DOHH2 (cell line): ENCODE measurements around the gene RAPGEF1.

Experiments
- H3F3A ChIP-seq: fragments of 200-600 bp; sonication (generic), shearing (Covaris generic); 2 replicates; pipeline ENCODE4 v1.6.0; 2016; ENCODE audit warnings: antibody characterized with exemption, mild to moderate bottlenecking; ENCODE audit not compliant: control insufficient read depth, insufficient read depth
- H3K27ac ChIP-seq: fragments of 200-600 bp; sonication (generic); 2 replicates; pipeline ENCODE4 v1.5.1; 2014; ENCODE audit warnings: low read depth, mild to moderate bottlenecking, low read length, moderate library complexity
- H3K27me3 ChIP-seq: fragments of 200-600 bp; sonication (generic); 2 replicates; pipeline ENCODE4 v1.6.1; 2014; ENCODE audit warnings: mild to moderate bottlenecking, low read length, mixed read lengths; ENCODE audit not compliant: control insufficient read depth
- H3K36me3 ChIP-seq: fragments of 200-600 bp; sonication (generic); 2 replicates; pipeline ENCODE4 v1.6.1; 2014; ENCODE audit warnings: mild to moderate bottlenecking, low read length, moderate library complexity, mixed read lengths; ENCODE audit not compliant: control insufficient read depth
- H3K4me1 ChIP-seq: fragments of 200-600 bp; sonication (generic); 2 replicates; pipeline ENCODE4 v1.6.1; 2014; ENCODE audit warnings: mild to moderate bottlenecking, low read length, mixed read lengths; ENCODE audit not compliant: control insufficient read depth
- H3K4me2 ChIP-seq: fragments of 200-600 bp; sonication (generic); 2 replicates; pipeline ENCODE4 v1.6.0; 2014; ENCODE audit warnings: mild to moderate bottlenecking, low read length, moderate library complexity
- H3K4me3 ChIP-seq: fragments of 200-600 bp; sonication (generic); 2 replicates; pipeline ENCODE4 v1.5.1; 2014; ENCODE audit warnings: mild to moderate bottlenecking, low read length, mixed read lengths
- H3K79me2 ChIP-seq: fragments of 200-600 bp; sonication (generic); 2 replicates; pipeline ENCODE4 v1.6.1; 2014; ENCODE audit warnings: mild to moderate bottlenecking, low read length, mixed read lengths; ENCODE audit not compliant: control insufficient read depth
- H3K9me2 ChIP-seq: fragments of 200-600 bp; sonication (generic); replicated peaks from 2 replicates; pipeline ENCODE4 v1.6.1; 2014; ENCODE audit warnings: mild to moderate bottlenecking, low read length, mixed read lengths; ENCODE audit not compliant: control insufficient read depth
- H3K9me3 ChIP-seq: fragments of 200-600 bp; sonication (generic); 2 replicates; pipeline ENCODE4 v1.6.1; 2014; ENCODE audit warnings: antibody characterized with exemption, low read length, mixed read lengths; ENCODE audit not compliant: control insufficient read depth, insufficient read depth
- H4K20me1 ChIP-seq: fragments of 200-600 bp; sonication (generic); 2 replicates; pipeline ENCODE4 v1.6.0; 2014; ENCODE audit warnings: low read depth, mild to moderate bottlenecking, antibody characterized with exemption, low read length, moderate library complexity; ENCODE audit not compliant: control insufficient read depth, insufficient read depth
- CTCF ChIP-seq: fragments of 200-600 bp; sonication (generic); IDR thresholded peaks from one replicate; pipeline ENCODE4 v1.5.1; 2014; ENCODE audit warnings: antibody characterized with exemption, mild to moderate bottlenecking, low read depth, low read length; ENCODE audit not compliant: poor library complexity, severe bottlenecking
- EZH2phosphoT487 ChIP-seq: fragments of 200-600 bp; sonication (generic); IDR thresholded peaks from 2 replicates; pipeline ENCODE4 v1.6.1; 2017; ENCODE audit warnings: borderline replicate concordance, mild to moderate bottlenecking, antibody characterized with exemption, low read length, moderate library complexity, mixed read lengths

The RAPGEF1 gene

GRCh38 chr9:131739959-131740648 lies at the start of gene RAPGEF1:
RAPGEF1 (minus strand) TSS chr9:131740076; CDS start chr9:131739830, 246 bp downstream.
- Histone ChIP-seq H4K20me1 (0 out of 2 replicates have a peak, but pooled peaks cover 4% of the 10 kb centered on the region), H3K9me3 (no peaks in the 10 kb centered on the region), H3K4me1 (peaks cover 80% of the 10 kb centered on the region), H3K79me2 (peaks cover 43% of the 10 kb centered on the region), H3K4me2 (peak within 1 kb of the TSS; percentile 77), H3K27ac (peak within 1 kb of the TSS; percentile 96), H3F3A (peaks cover 4% of the 10 kb centered on the region), H3K27me3 (no peaks in the 10 kb centered on the region), H3K9me2 (no peaks in the 10 kb centered on the region), H3K36me3 (peaks cover 35% of the 10 kb centered on the region), H3K4me3 (peak within 1 kb of the TSS; percentile 92)
- TF ChIP-seq EZH2phosphoT487: no peak
- peak; percentile 70 for TF ChIP-seq CTCF

- Histone ChIP-seq H3K27ac (no peak overlapping the region), H3K4me3 (no peak overlapping the region), H3K27me3 (peaks cover 3% of the 10 kb centered on the region; the same call in 1 of the 2 replicates), H4K20me1 (no peaks in the 10 kb centered on the region), H3K36me3 (no peaks in the 10 kb centered on the region), H3K4me1 (no peaks in the 10 kb centered on the region), H3K79me2 (no peaks in the 10 kb centered on the region), H3K4me2 (no peak overlapping the region), H3F3A (no peaks in the 10 kb centered on the region), H3K9me2 (no peaks in the 10 kb centered on the region), H3K9me3 (no peaks in the 10 kb centered on the region)
- TF ChIP-seq EZH2phosphoT487: no peak
- TF ChIP-seq CTCF: no peak
These were observed 49.0 kb upstream of the RAPGEF1 start for GRCh38 chr9:131788851-131789250.

DNA sequence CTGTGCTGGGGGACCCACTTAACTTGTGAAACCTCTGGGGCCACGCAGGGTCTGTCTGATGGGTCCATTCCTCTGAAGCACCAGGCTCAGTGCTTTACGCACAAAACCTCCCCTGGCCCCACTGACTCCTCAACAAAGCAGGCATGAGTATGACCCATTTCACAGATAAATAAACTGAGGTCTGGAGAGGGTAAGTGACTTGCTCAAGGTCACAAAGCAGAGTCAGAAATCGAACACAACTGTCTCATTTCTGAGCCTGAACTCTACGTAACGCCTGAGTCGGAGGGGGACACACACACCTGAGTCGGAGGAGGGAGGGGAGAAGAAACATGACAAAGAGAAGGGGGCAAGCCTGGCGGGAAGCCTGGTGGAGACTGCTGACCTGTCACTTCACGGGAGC lies 48.0 kb upstream of the RAPGEF1 start:
- no peak overlapping the region for H3K27ac ChIP-seq
- no peaks in the 10 kb centered on the region for H3K9me3 ChIP-seq
- H3K36me3 ChIP-seq: no peaks in the 10 kb centered on the region
- H3K9me2 ChIP-seq: no peaks in the 10 kb centered on the region
- no peaks in the 10 kb centered on the region for H3K79me2 ChIP-seq
- no peak for TF ChIP-seq EZH2phosphoT487
- no peak for TF ChIP-seq CTCF
- no peaks in the 10 kb centered on the region for H3K4me1 ChIP-seq
- no peak overlapping the region for H3K4me3 ChIP-seq
- no peak overlapping the region for H3K4me2 ChIP-seq
- peaks cover 3% of the 10 kb centered on the region; the same call in 1 of the 2 replicates for H3K27me3 ChIP-seq
- H3F3A ChIP-seq: no peaks in the 10 kb centered on the region
- no peaks in the 10 kb centered on the region for H4K20me1 ChIP-seq
